Spleen (tissue), 11 donors: ENCODE measurements around the gene MAP3K6. TPM values are rescaled to one million over a fixed set of nuclear protein-coding genes. Genes with fewer than 3 reads are reported as not detected.

ENCODE experiments used
- DNase-seq: peaks from one replicate; pipeline ENCODE4 v3.0.0-alpha.2; 2020
- H3K27ac ChIP-seq, 8 donors: fragments of 200-600 bp; sonication (generic) in 7 of 8; 1 replicate in 4 of 8; 2 replicates in 4 of 8; pipeline versions ENCODE4 v1.5.0 to v1.8.0; 2016 to 2021; ENCODE audit warnings: inconsistent platforms in 4 of 8, mild to moderate bottlenecking in 4 of 8, moderate library complexity in 1 of 8
- H3K27me3 ChIP-seq, 7 donors: fragments of 200-600 bp; sonication (generic) in 6 of 7; replicated peaks in 1 of 7; 1 replicate in 4 of 7; 2 replicates in 3 of 7; pipeline versions ENCODE4 v1.5.0 to v1.8.0; 2016 to 2021; ENCODE audit warnings: inconsistent platforms in 3 of 7, mild to moderate bottlenecking in 1 of 7
- H3K36me3 ChIP-seq, 6 donors: fragments of 200-600 bp; sonication (generic) in 5 of 6; 1 replicate in 4 of 6; 2 replicates in 2 of 6; pipeline versions ENCODE4 v1.5.0 to v1.8.0; 2016 to 2021; ENCODE audit warnings: inconsistent platforms in 2 of 6
- H3K4me1 ChIP-seq, 6 donors: fragments of 200-600 bp; sonication (generic) in 5 of 6; 1 replicate in 3 of 6; 2 replicates in 3 of 6; pipeline versions ENCODE4 v1.5.0 to v1.8.0; 2016 to 2021; ENCODE audit warnings: inconsistent platforms in 3 of 6
- H3K4me3 ChIP-seq, 8 donors: fragments of 200-600 bp; sonication (generic) in 7 of 8; 1 replicate in 4 of 8; 2 replicates in 4 of 8; pipeline versions ENCODE4 v1.5.0 to v1.8.0; 2016 to 2021; ENCODE audit warnings: inconsistent platforms in 4 of 8, mild to moderate bottlenecking in 4 of 8, moderate library complexity in 2 of 8
- H3K9me3 ChIP-seq, 8 donors: fragments of 200-600 bp; sonication (generic) in 7 of 8; 1 replicate in 4 of 8; 2 replicates in 4 of 8; pipeline versions ENCODE4 v1.5.0 to v1.8.0; 2016 to 2021; ENCODE audit warnings: inconsistent platforms in 4 of 8
- POLR2A ChIP-seq, 3 donors: fragments of 450-650 bp; IDR thresholded peaks; one replicate each; pipeline ENCODE4 v1.5.1; 2017; ENCODE audit warnings: antibody characterized with exemption in 3 of 3, mild to moderate bottlenecking in 1 of 3
- POLR2AphosphoS5 ChIP-seq, 3 donors: sonication (generic); formaldehyde crosslinking; IDR thresholded peaks; one replicate each; pipeline ENCODE4 v1.5.1; 2017; ENCODE audit warnings: antibody characterized with exemption in 3 of 3
- WGBS, 5 donors: extraction: QIAGEN DNeasy Blood & Tissue Kit in 3 of 5; methylation state at CpG; one replicate each; pipeline versions ENCODE4 v1.1.5 to v1.1.7; 2013 to 2018; 5-methylcytosine and 5-hydroxymethylcytosine counted together
- intact Hi-C: fragments of 100-400 bp; cut with DNase I; formaldehyde crosslinking; loops from one replicate; pipeline ENCODE4 v1.15.0; 2023; ENCODE audit warnings: low total_unique reads
- polyA plus RNA-seq, 3 donors: library from polyadenylated mRNA; stranded (reverse); fragments of 200-250 nt; gene quantifications; one replicate each; pipeline ENCODE4 v1.2.1, GENCODE V29; 2013
- total RNA-seq, 7 donors: library from RNA; depleted of rRNA in 3 of 7; stranded (reverse); fragments of >200 nt in 3 of 7; fragmentation: NEBNext Ultra II Directional in 4 of 7; extraction: Animal tissue kit (Norgen Biotek cat#: 25700) in 4 of 7; gene quantifications; one replicate each; pipeline versions ENCODE4 v1.1.0 to v1.2.1, GENCODE V29; 2016 to 2021
- TF ChIP-seq, protein P1 (sequence below), 11 experiments: fragments of 200-600 bp in 7 of 11; fragments of 450-650 bp in 4 of 11; sonication (generic) in 4 of 11; IDR thresholded peaks in 8 of 11; conservative IDR thresholded peaks in 3 of 11; 1 replicate in 7 of 11; 2 replicates in 4 of 11; pipeline versions ENCODE4 v1.4.0 to v1.8.0; 2016 to 2021; ENCODE audit warnings: antibody characterized with exemption in 11 of 11, inconsistent platforms in 4 of 11, mild to moderate bottlenecking in 1 of 11
- donor health status: healthy with polysubstance abuse.
- donor health status: DM: no; HTN: no; CAD: no; lungs with moderate emphysema.
- donor health status: DM: no; HTN: no; CAD: no.
- donor health status: Bipolar disorder and iron deficiency.
- donor health status: healthy.
- donor health status: DM: no; HTN: no; CAD: no.
- donor health status: DM: yes; HTN: yes; CAD: no.

MAP3K6 gene
- total and polyA plus RNA-seq, 10 donors = 20.3 to 55.0 (median 31.0) TPM

DNA sequence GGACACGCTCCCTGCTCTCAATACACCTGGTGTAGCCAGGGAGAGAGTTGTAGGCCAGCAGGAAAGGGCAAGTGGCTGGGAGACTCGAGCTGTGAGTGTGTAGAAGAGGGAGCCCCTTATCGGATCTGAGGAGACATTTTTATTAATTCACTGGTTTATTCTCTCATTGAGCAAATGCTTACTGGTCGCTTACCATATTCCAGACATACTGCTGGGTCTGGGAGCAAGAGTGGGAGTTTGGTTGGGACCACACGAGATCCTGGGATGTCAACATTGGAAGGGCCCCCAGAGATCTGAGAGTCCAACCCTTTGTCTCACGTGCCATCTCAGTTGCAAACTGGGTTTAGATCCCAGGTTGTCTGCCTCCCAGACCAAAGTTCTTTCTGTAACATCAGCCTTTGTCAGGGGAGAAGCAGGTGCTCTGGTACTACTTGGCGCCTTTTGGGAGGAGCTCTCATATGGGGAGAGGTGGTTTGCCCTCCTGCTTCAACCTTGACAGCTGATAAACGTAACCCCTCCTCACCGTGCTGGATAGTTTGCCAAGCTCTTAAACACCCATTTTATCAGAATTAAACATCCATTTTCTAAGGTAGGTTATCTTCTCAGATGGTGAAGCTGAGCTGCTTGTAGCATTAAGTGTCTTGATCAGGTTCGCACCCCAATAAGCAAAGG, 44.1 kb downstream of the MAP3K6 start:
- Histone ChIP-seq H3K9me3 (no peaks in the 10 kb centered on the region), H3K4me3 (peak overlapping the region; percentile 74 to 98 (median 89)), H3K27me3 (peaks cover 0 to 8% (median 0%) of the 10 kb centered on the region in 7 donors), H3K4me1 (peaks cover 21 to 63% (median 52%) of the 10 kb centered on the region in 6 donors), H3K36me3 (peaks cover 0 to 42% (median 16%) of the 10 kb centered on the region in 6 donors), H3K27ac (peak overlapping the region; percentile 85 to 95 (median 91))
- no peak for TF ChIP-seq POLR2AphosphoS5 (IDR thresholded peaks at IDR 0.05)
- TF ChIP-seq, protein P1, sequence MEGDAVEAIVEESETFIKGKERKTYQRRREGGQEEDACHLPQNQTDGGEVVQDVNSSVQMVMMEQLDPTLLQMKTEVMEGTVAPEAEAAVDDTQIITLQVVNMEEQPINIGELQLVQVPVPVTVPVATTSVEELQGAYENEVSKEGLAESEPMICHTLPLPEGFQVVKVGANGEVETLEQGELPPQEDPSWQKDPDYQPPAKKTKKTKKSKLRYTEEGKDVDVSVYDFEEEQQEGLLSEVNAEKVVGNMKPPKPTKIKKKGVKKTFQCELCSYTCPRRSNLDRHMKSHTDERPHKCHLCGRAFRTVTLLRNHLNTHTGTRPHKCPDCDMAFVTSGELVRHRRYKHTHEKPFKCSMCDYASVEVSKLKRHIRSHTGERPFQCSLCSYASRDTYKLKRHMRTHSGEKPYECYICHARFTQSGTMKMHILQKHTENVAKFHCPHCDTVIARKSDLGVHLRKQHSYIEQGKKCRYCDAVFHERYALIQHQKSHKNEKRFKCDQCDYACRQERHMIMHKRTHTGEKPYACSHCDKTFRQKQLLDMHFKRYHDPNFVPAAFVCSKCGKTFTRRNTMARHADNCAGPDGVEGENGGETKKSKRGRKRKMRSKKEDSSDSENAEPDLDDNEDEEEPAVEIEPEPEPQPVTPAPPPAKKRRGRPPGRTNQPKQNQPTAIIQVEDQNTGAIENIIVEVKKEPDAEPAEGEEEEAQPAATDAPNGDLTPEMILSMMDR (IDR thresholded peaks at IDR 0.05 in 8 of 11, conservative IDR thresholded peaks at IDR 0.05 in 3 of 11) = no peak
- no peak for TF ChIP-seq POLR2A (IDR thresholded peaks at IDR 0.05)
- intact Hi-C loops = no loop called here
- WGBS, 5 donors = 10 to 12% (median 11%) methylated on average over 10 of the region's 10 CpGs
- no peak for DNase-seq

DNA sequence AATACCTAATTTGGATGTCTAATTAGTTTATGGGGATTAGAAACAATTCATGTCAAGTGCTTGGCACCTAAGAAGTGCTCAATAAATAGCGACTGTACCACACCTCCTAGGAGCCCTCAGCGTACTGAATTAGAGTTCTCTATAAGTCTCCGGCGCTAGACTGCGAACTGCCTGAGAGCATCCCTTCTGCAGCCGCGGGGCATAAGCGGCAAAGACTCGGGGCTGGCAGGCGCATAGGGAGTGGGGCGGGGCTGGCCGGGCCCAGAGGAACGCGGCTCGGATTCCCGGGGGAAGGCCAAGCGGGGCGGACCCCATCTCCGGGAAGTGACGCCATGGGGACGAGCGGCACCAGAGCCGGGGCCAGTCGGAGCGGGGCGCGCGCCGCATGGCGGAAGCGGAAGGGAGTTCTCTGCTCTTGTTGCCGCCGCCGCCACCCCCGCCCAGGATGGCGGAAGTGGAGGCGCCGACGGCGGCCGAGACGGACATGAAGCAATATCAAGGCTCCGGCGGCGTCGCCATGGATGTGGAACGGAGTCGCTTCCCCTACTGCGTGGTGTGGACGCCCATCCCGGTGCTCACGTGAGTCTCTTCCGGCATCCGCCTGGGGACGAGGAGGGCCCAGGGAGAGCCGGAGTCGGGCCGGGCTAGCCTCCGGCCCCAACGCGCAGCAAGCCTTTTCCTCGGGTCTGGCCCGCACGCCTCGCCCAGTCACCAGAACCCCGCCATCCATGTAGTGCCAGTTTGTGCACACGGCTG, 44.8 kb downstream of the MAP3K6 start, which contains the start of gene TMEM222:
Gene TMEM222, plus strand, starts transcription at position 351 of the 756 bp plus-strand sequence. Its CDS starts 35 bp downstream, at position 386.
- intact Hi-C loops = no loop called here
- peaks cover 20 to 56% (median 48%) of the 10 kb centered on the region in 6 donors for H3K4me1 ChIP-seq
- peaks cover 0 to 8% (median 0%) of the 10 kb centered on the region in 7 donors for H3K27me3 ChIP-seq
- peak; percentile 100 for DNase-seq
- H3K27ac ChIP-seq = peak within 1 kb of the TSS; percentile 85 to 95 (median 91)
- 0 to 1% (median 0%) methylated on average over 38 to 67 of the region's 67 CpGs for whole genome bisulfite sequencing, 5 donors
- peak within 1 kb of the TSS; percentile 74 to 98 (median 89) for H3K4me3 ChIP-seq
- TF ChIP-seq, protein P1 (IDR thresholded peaks at IDR 0.05 in 8 of 11, conservative IDR thresholded peaks at IDR 0.05 in 3 of 11) = peak in 8 of 11 experiments; percentile 22 to 68 (median 46)
- TF ChIP-seq POLR2A (IDR thresholded peaks at IDR 0.05) = peak in 2 of 3 donors; percentile 32 to 86
- peak; percentile 94 to 98 (median 96) for TF ChIP-seq POLR2AphosphoS5 (IDR thresholded peaks at IDR 0.05)
- H3K9me3 ChIP-seq = no peaks in the 10 kb centered on the region
- H3K36me3 ChIP-seq = peaks cover 0 to 35% (median 16%) of the 10 kb centered on the region in 6 donors

DNA sequence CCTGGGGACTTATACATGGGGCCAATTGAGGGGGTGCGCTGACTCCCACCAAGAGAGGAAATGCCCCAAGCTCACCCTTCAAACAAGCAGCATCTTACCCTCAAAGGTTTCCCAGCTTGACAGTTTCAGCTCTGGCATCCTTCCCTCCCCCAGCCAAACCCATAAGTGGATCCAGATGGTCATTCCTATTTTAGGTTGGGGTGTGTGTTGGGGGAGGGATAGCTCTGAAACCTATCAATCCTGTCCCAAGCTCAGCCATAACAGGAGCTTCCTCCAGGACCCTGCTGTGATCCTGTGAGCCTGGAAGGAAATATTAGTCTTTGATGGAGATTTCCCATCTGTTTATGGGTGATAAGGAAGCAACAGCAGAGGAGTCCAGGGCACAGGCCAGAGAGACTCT, 48.2 kb downstream of the MAP3K6 start:
- TF ChIP-seq, protein P1 (IDR thresholded peaks at IDR 0.05 in 8 of 11, conservative IDR thresholded peaks at IDR 0.05 in 3 of 11) = no peak
- no peak for TF ChIP-seq POLR2AphosphoS5 (IDR thresholded peaks at IDR 0.05)
- no peak for TF ChIP-seq POLR2A (IDR thresholded peaks at IDR 0.05)
- no peak overlapping the region for H3K4me3 ChIP-seq
- 67 to 75% (median 69%) methylated on average over 1 of the region's 1 CpG for WGBS, 5 donors
- no peaks in the 10 kb centered on the region for H3K9me3 ChIP-seq
- peaks cover 7 to 22% (median 20%) of the 10 kb centered on the region in 6 donors for H3K4me1 ChIP-seq
- no peak overlapping the region for H3K27ac ChIP-seq
- peak; percentile 0 for DNase-seq
- H3K36me3 ChIP-seq = peaks cover 0 to under 1% (median 0%) of the 10 kb centered on the region in 6 donors
- intact Hi-C loops = no loop called here
- peaks cover 0 to 8% (median 0%) of the 10 kb centered on the region in 7 donors for H3K27me3 ChIP-seq
